Nephron (organoid): ENCODE measurements around the gene KLK1.

ENCODE experiments used
- H3K27ac Mint-ChIP-seq, 3 experiments: 2 replicates each; pipeline ENCODE4 v1.8.0; 2020; ENCODE audit warnings: mixed read lengths in 3 of 3, mild to moderate bottlenecking in 2 of 3, moderate library complexity in 1 of 3
- H3K27me3 Mint-ChIP-seq: 2 replicates; pipeline ENCODE4 v1.8.0; 2021; ENCODE audit warnings: low read depth, mild to moderate bottlenecking, moderate library complexity, mixed read lengths
- H3K36me3 Mint-ChIP-seq: 2 replicates; pipeline ENCODE4 v1.8.0; 2020; ENCODE audit warnings: low read depth, mixed read lengths
- H3K4me1 Mint-ChIP-seq: 2 replicates; pipeline ENCODE4 v1.8.0; 2020; ENCODE audit warnings: mixed read lengths
- H3K4me3 Mint-ChIP-seq, 3 experiments: 2 replicates each; pipeline ENCODE4 v1.8.0; 2020; ENCODE audit warnings: mild to moderate bottlenecking in 3 of 3, mixed read lengths in 3 of 3, moderate library complexity in 2 of 3
- H3K9me3 Mint-ChIP-seq: 2 replicates; pipeline ENCODE4 v1.8.0; 2020; ENCODE audit warnings: mixed read lengths
- CTCF ChIP-seq, 3 experiments: fragments of 200-600 bp; sonication (generic); IDR thresholded peaks; one replicate each; pipeline ENCODE4 v1.5.0; 2021; ENCODE audit warnings: antibody characterized with exemption in 3 of 3; ENCODE audit not compliant: unreplicated experiment in 3 of 3

KLK1 gene

GRCh38 chr19:50808856-50809255 is 14.7 kb downstream of the KLK1 start:
- Mint-ChIP-seq H3K36me3 (no peaks in the 10 kb centered on the region), H3K4me1 (peaks cover 12% of the 10 kb centered on the region), H3K9me3 (no peaks in the 10 kb centered on the region), H3K27ac (no peak overlapping the region), H3K4me3 (no peak overlapping the region), H3K27me3 (peaks cover 26% of the 10 kb centered on the region)
- TF ChIP-seq CTCF (IDR thresholded peaks at IDR 0.05; ENCODE audit: unreplicated experiment in 3 of 3): no peak

- Mint-ChIP-seq H3K36me3 (peaks cover 16% of the 10 kb centered on the region), H3K4me3 (peak overlapping the region; percentile 97 to 100 (median 99)), H3K4me1 (peaks cover 30% of the 10 kb centered on the region), H3K27me3 (peaks cover under 1% of the 10 kb centered on the region), H3K9me3 (no peaks in the 10 kb centered on the region), H3K27ac (peak overlapping the region; percentile 100)
- TF ChIP-seq CTCF (IDR thresholded peaks at IDR 0.05; ENCODE audit: unreplicated experiment in 3 of 3): no peak
Measured at GRCh38 chr19:50804420-50805272, 18.9 kb downstream of the KLK1 start.

GRCh38 chr19:50803633-50804419 is 19.8 kb downstream of the KLK1 start:
- no peak for TF ChIP-seq CTCF (IDR thresholded peaks at IDR 0.05; ENCODE audit: unreplicated experiment in 3 of 3)
- H3K4me1 Mint-ChIP-seq: peaks cover 30% of the 10 kb centered on the region
- H3K36me3 Mint-ChIP-seq: peaks cover 16% of the 10 kb centered on the region
- H3K27me3 Mint-ChIP-seq: no peaks in the 10 kb centered on the region
- H3K9me3 Mint-ChIP-seq: no peaks in the 10 kb centered on the region
- H3K27ac Mint-ChIP-seq: peak overlapping the region; percentile 100
- peak overlapping the region; percentile 97 to 100 (median 99) for H3K4me3 Mint-ChIP-seq

- peaks cover 30% of the 10 kb centered on the region for H3K4me1 Mint-ChIP-seq
- no peak for TF ChIP-seq CTCF (IDR thresholded peaks at IDR 0.05; ENCODE audit: unreplicated experiment in 3 of 3)
- no peaks in the 10 kb centered on the region for H3K9me3 Mint-ChIP-seq
- peak overlapping the region in 1 of 3 experiments; percentile 24 for H3K27ac Mint-ChIP-seq
- peaks cover 26% of the 10 kb centered on the region for H3K36me3 Mint-ChIP-seq
- no peaks in the 10 kb centered on the region for H3K27me3 Mint-ChIP-seq
- peak overlapping the region; percentile 46 to 72 (median 69) for H3K4me3 Mint-ChIP-seq
Measured at GRCh38 chr19:50801107-50801506, 22.5 kb downstream of the KLK1 start.

- H3K4me3 Mint-ChIP-seq: no peak overlapping the region
- no peak overlapping the region for H3K27ac Mint-ChIP-seq
- no peaks in the 10 kb centered on the region for H3K27me3 Mint-ChIP-seq
- peaks cover 24% of the 10 kb centered on the region for H3K4me1 Mint-ChIP-seq
- TF ChIP-seq CTCF (IDR thresholded peaks at IDR 0.05; ENCODE audit: unreplicated experiment in 3 of 3): no peak
- H3K36me3 Mint-ChIP-seq: peaks cover 26% of the 10 kb centered on the region
- H3K9me3 Mint-ChIP-seq: no peaks in the 10 kb centered on the region
Measured at GRCh38 chr19:50799547-50799851, 24.1 kb downstream of the KLK1 start.
